ENCODE results near the gene COX6A2.
A peak's percentile ranks its signal among the peaks of the same experiment; 100 is the strongest.
"Not testable (repeated sequence)": the region's sequence is repeated elsewhere in the genome, so short reads cannot be mapped to it uniquely, and the experiment has no call there.

The COX6A2 gene

GRCh38 chr16:31436221-31437045 is 8.3 kb upstream of the COX6A2 start:
- DNase-seq, result no peak

GRCh38 chr16:31435341-31436220 is 7.4 kb upstream of the COX6A2 start:
- DNase-seq, result no peak

GRCh38 chr16:31430380-31431052 is 2.4 kb upstream of the COX6A2 start:
- DNase-seq, result no peak

GRCh38 chr16:31429796-31430195 is 1.6 kb upstream of the COX6A2 start:
- DNase-seq, result no peak

- DNase-seq, result no peak
Measured at GRCh38 chr16:31429314-31429713, 1.2 kb upstream of the COX6A2 start.

- no peak for DNase-seq
Measured at GRCh38 chr16:31428638-31429247, 583 bp upstream of the COX6A2 start.

- DNase-seq, result peak; percentile 22
Measured at GRCh38 chr16:31427441-31428278, 500 bp downstream of the COX6A2 start.

- no peak for DNase-seq
Measured at GRCh38 chr16:31423801-31424200, 4.4 kb downstream of the COX6A2 start.

GRCh38 chr16:31423241-31423640 is 4.9 kb downstream of the COX6A2 start:
- DNase-seq, result no peak

GRCh38 chr16:31421587-31421986 is 6.6 kb downstream of the COX6A2 start:
- no peak for DNase-seq

GRCh38 chr16:31420037-31420436 is 8.1 kb downstream of the COX6A2 start:
- no peak for DNase-seq

GRCh38 chr16:31417916-31418315 is 10.2 kb downstream of the COX6A2 start:
- DNase-seq, result no peak

- DNase-seq, result not testable (repeated sequence)
Measured at GRCh38 chr16:31417036-31417435, 11.1 kb downstream of the COX6A2 start.

GRCh38 chr16:31416371-31416770 is 11.8 kb downstream of the COX6A2 start:
- DNase-seq, result no peak

GRCh38 chr16:31414706-31415105 is 13.5 kb downstream of the COX6A2 start:
- DNase-seq, result no peak

GRCh38 chr16:31413943-31414342 is 14.2 kb downstream of the COX6A2 start:
- no peak for DNase-seq

GRCh38 chr16:31413381-31413780 is 14.8 kb downstream of the COX6A2 start:
- no peak for DNase-seq

- no peak for DNase-seq
Measured at GRCh38 chr16:31412750-31413149, 15.4 kb downstream of the COX6A2 start.

GRCh38 chr16:31411024-31411844 is 16.9 kb downstream of the COX6A2 start:
- DNase-seq, result no peak

- no peak for DNase-seq
Measured at GRCh38 chr16:31410082-31410481, 18.1 kb downstream of the COX6A2 start.

GRCh38 chr16:31409433-31409832 is 18.7 kb downstream of the COX6A2 start:
- no peak for DNase-seq
